K562 (cell line): ENCODE data around the gene TMEM120B. TPM values are rescaled to one million over a fixed set of nuclear protein-coding genes. Genes with fewer than 3 reads are reported as not detected.
A peak's percentile ranks its signal among the peaks of the same experiment; 100 is the strongest.

Experiments
- ATF7 ChIP-seq: fragments of 450-650 bp; IDR thresholded peaks from 2 replicates; pipeline ENCODE4 v1.7.1; 2014; ENCODE audit warnings: mild to moderate bottlenecking, moderate library complexity
- CHAMP1 ChIP-seq: fragments of 450-650 bp; IDR thresholded peaks from 2 replicates; pipeline ENCODE4 v1.6.1; 2016; ENCODE audit warnings: mild to moderate bottlenecking
- E2F6 ChIP-seq, 2 experiments: IDR thresholded peaks; 2 replicates each; pipeline ENCODE4 v1.6.1; 2011; ENCODE audit warnings: borderline replicate concordance in 1 of 2, control low read depth in 1 of 2, low read depth in 1 of 2, low read length in 1 of 2, mild to moderate bottlenecking in 1 of 2, mixed read lengths in 1 of 2, moderate library complexity in 1 of 2; ENCODE audit not compliant: insufficient read depth in 1 of 2, insufficient read length in 1 of 2, poor library complexity in 1 of 2, severe bottlenecking in 1 of 2; ENCODE audit errors: extremely low read depth in 1 of 2
- ELK1 ChIP-seq: sonication (generic); formaldehyde crosslinking; IDR thresholded peaks from 2 replicates; pipeline ENCODE4 v1.8.1; 2022; ENCODE audit warnings: missing genetic modification reagents
- FUS ChIP-seq: fragments of 200-400 bp; formaldehyde crosslinking; optimal IDR thresholded peaks from 2 replicates; pipeline ENCODE3; 2017; ENCODE audit warnings: low read depth, low read length
- HSF4 ChIP-seq: fragments of 250-450 bp; sonication (Bioruptor Pico); IDR thresholded peaks from 2 replicates; pipeline ENCODE4 v2.1.2; 2022; ENCODE audit warnings: mild to moderate bottlenecking, moderate library complexity, borderline replicate concordance
- KDM1A ChIP-seq, 2 experiments: fragments of 450-650 bp; IDR thresholded peaks; 2 replicates each; pipeline ENCODE4 v1.6.1; 2016; ENCODE audit warnings: mild to moderate bottlenecking in 2 of 2
- MTA3 ChIP-seq: fragments of 450-650 bp; formaldehyde crosslinking; IDR thresholded peaks from 2 replicates; pipeline ENCODE4 v1.6.1; 2017; ENCODE audit warnings: mild to moderate bottlenecking, borderline replicate concordance
- MYNN ChIP-seq, 2 experiments: sonication (generic); formaldehyde crosslinking in 1 of 2; IDR thresholded peaks; 2 replicates each; pipeline versions ENCODE4 v1.5.0 to v1.6.1; 2016 to 2020; ENCODE audit warnings: antibody characterized with exemption in 1 of 2, missing genetic modification reagents in 1 of 2
- NBN ChIP-seq: fragments of 450-650 bp; IDR thresholded peaks from 2 replicates; pipeline ENCODE4 v1.6.1; 2016; ENCODE audit warnings: low read depth, mild to moderate bottlenecking
- NFIC ChIP-seq: fragments of 450-650 bp; IDR thresholded peaks from 2 replicates; pipeline ENCODE4 v1.6.1; 2017; ENCODE audit warnings: mild to moderate bottlenecking, inconsistent platforms
- NUFIP1 ChIP-seq: fragments of 450-650 bp; IDR thresholded peaks from 2 replicates; pipeline ENCODE4 v1.6.1; 2018; ENCODE audit not compliant: partially characterized antibody
- RFX1 ChIP-seq: fragments of 450-650 bp; IDR thresholded peaks from 2 replicates; pipeline ENCODE4 v1.6.1; 2016; ENCODE audit warnings: mild to moderate bottlenecking, moderate library complexity
- RNF2 ChIP-seq: sonication (generic); IDR thresholded peaks from 2 replicates; pipeline ENCODE4 v1.6.1; 2016
- STAG1 ChIP-seq: sonication (generic); formaldehyde crosslinking; IDR thresholded peaks from 2 replicates; pipeline ENCODE4 v1.5.0; 2020; ENCODE audit warnings: missing genetic modification reagents, borderline replicate concordance
- TCFL5 ChIP-seq: fragments of 250-450 bp; sonication (Bioruptor Pico); conservative IDR thresholded peaks from 2 replicates; pipeline ENCODE4 v1.6.1; 2021; ENCODE audit warnings: mild to moderate bottlenecking, moderate library complexity, matching md5 sums
- TRIM24 ChIP-seq, 2 experiments: fragments of 450-650 bp; IDR thresholded peaks; 2 replicates each; pipeline ENCODE4 v1.6.1; 2016
- ZBTB26 ChIP-seq: fragments of 450-650 bp; formaldehyde crosslinking; IDR thresholded peaks from 2 replicates; pipeline ENCODE4 v1.4.0; 2022; ENCODE audit warnings: missing genetic modification characterization
- ZFPM2 ChIP-seq: fragments of 250-450 bp; sonication (Bioruptor Pico); IDR thresholded peaks from 2 replicates; pipeline ENCODE4 v1.5.1; 2022; ENCODE audit warnings: mild to moderate bottlenecking
- ZNF347 ChIP-seq: fragments of 450-650 bp; formaldehyde crosslinking; IDR thresholded peaks from 2 replicates; pipeline ENCODE4 v1.4.0; 2020; ENCODE audit warnings: low read depth, mild to moderate bottlenecking, moderate library complexity
- ZNF408 ChIP-seq: fragments of 250-450 bp; sonication (Bioruptor Pico); IDR thresholded peaks from 2 replicates; pipeline ENCODE4 v1.4.0; 2020; ENCODE audit warnings: low read depth, mild to moderate bottlenecking, moderate library complexity
- ZNF445 ChIP-seq: fragments of 250-450 bp; sonication (Bioruptor Pico); IDR thresholded peaks from 2 replicates; pipeline ENCODE4 v1.4.0; 2020; ENCODE audit warnings: low read depth, mild to moderate bottlenecking, moderate library complexity
- polyA plus RNA-seq, 8 experiments: library from polyadenylated mRNA; depleted of rRNA in 4 of 8; stranded (reverse) in 5 of 8; unstranded in 3 of 8; fragments of >200 nt; fragmentation: Nextera tagmentation in 2 of 8; fragmentation: Illumina TruSeq in 1 of 8; extraction: Ambion mirVana in 2 of 8; extraction: Trizol in 1 of 8; gene quantifications; 2 replicates each; pipeline versions ENCODE4 v1.2.1 to v1.2.3, GENCODE V29; 2011 to 2014; ENCODE audit warnings: inconsistent platforms in 1 of 8, missing spikeins in 1 of 8
- total RNA-seq, 7 experiments: library from RNA; depleted of rRNA in 6 of 7; stranded (reverse); fragments of >200 nt in 6 of 7; fragmentation: Illumina TruSeq in 2 of 7; extraction: Trizol in 2 of 7; gene quantifications; 2 replicates each; pipeline versions ENCODE4 v1.2.1 to v1.2.3, GENCODE V29; 2011 to 2021; ENCODE audit warnings: low replicate concordance in 1 of 7

TMEM120B gene
- total and polyA plus RNA-seq, 9 of the 15 experiments (the other 6 are each of a cell fraction or from before 2014, with no cell fraction given): 1.7 to 18.6 (median 7.4) TPM

- no peak for TF ChIP-seq ZBTB26 (CRISPR knock-in tag)
- TF ChIP-seq ZNF347: no peak
- no peak for TF ChIP-seq CHAMP1
- TF ChIP-seq TCFL5: no peak
- peak; percentile 98 for TF ChIP-seq ATF7
- TF ChIP-seq E2F6 (IDR thresholded peaks at IDR 0.05; ENCODE audit: borderline replicate concordance in 1 of 2, extremely low read depth in 1 of 2, insufficient read depth in 1 of 2, insufficient read length in 1 of 2, low read depth in 1 of 2, low read length in 1 of 2, poor library complexity in 1 of 2, severe bottlenecking in 1 of 2): peak; percentile 51 to 55
- peak; percentile 92 for TF ChIP-seq NBN
- no peak for TF ChIP-seq ZFPM2
- no peak for TF ChIP-seq ZNF408 (CRISPR knock-in tag)
- no peak for TF ChIP-seq HSF4 (CRISPR knock-in tag)
- peak; percentile 30 to 61; a peak in 2 of 4 replicates for TF ChIP-seq KDM1A (IDR thresholded peaks at IDR 0.05)
- no peak for TF ChIP-seq RFX1
- TF ChIP-seq TRIM24 (IDR thresholded peaks at IDR 0.05): 0 out of 4 replicates have a peak, but pooled peaks of 1 of the 2 experiments have one; percentile 43
- peak; percentile 75 for TF ChIP-seq RNF2
- no peak for TF ChIP-seq ELK1 (CRISPR knock-in tag)
- TF ChIP-seq MYNN (IDR thresholded peaks at IDR 0.05): 0 out of 2 replicates have a peak, but pooled peaks have one; percentile 9
- no peak for TF ChIP-seq MYNN (CRISPR knock-in tag; IDR thresholded peaks at IDR 0.05)
- peak; percentile 94 for TF ChIP-seq MTA3
- TF ChIP-seq STAG1 (CRISPR knock-in tag): no peak
- TF ChIP-seq ZNF445 (CRISPR knock-in tag): no peak
- TF ChIP-seq NFIC: peak; percentile 22; the same call in 1 of the 2 replicates
- no peak for TF ChIP-seq NUFIP1
- no peak for TF ChIP-seq FUS
Measured at GRCh38 chr12:121748571-121749265, 36.2 kb downstream of the TMEM120B start (continued).
